ENCODE results near the gene HPSE2.

The HPSE2 gene

DNA sequence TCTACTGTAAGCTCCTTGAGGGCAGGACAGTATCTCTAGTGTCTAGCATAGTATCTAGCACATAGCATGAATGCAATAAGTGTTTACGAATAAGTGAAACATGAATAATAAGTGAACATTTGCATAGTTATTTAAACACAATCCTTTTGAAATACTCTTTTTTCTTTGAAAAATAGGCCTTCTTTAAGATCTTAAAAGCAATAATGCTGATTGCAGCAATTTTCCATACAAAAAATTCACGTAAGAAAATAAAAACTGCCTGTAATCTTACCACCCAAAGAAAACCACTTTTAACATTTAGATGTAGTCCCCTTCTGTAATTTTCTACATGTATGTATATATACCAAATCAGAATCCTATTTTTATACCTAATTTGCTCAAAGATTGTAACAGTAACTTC lies 626.4 kb downstream of the HPSE2 start:
- Mint-ChIP-seq H3K4me1 (no peaks in the 10 kb centered on the region), H3K4me3 (no peak overlapping the region), H3K36me3 (no peaks in the 10 kb centered on the region), H3K27ac (no peak overlapping the region), H3K9me3 (no peaks in the 10 kb centered on the region), H3K27me3 (peaks cover 42% of the 10 kb centered on the region)
- no peak for ATAC-seq

DNA sequence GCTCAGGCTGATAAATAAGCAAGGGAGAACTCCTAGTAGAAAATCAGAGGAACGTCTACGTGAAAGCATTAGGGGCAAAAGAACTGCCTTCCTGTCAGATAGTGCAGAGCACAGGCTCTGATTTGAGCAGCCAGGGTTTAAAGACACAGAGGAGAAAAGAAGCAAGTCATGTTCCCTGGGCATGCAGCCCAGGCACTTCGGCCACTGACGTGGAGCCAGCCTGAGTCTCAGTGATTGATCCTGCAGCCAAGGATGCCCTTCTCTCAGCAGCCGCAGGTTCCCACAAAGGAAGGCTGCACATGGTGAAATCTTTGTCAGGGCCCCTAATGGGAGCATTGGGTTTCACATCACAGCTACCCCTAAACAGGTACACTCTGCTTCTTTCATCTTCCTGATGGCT lies 627.2 kb downstream of the HPSE2 start:
- no peak overlapping the region for H3K4me3 Mint-ChIP-seq
- no peaks in the 10 kb centered on the region for H3K36me3 Mint-ChIP-seq
- H3K9me3 Mint-ChIP-seq = no peaks in the 10 kb centered on the region
- peaks cover 39% of the 10 kb centered on the region for H3K27me3 Mint-ChIP-seq
- ATAC-seq = no peak
- no peaks in the 10 kb centered on the region for H3K4me1 Mint-ChIP-seq
- no peak overlapping the region for H3K27ac Mint-ChIP-seq

- Mint-ChIP-seq H3K9me3 (peaks cover 4% of the 10 kb centered on the region), H3K4me1 (no peaks in the 10 kb centered on the region), H3K36me3 (peaks cover 6% of the 10 kb centered on the region), H3K4me3 (no peak overlapping the region), H3K27me3 (peaks cover 40% of the 10 kb centered on the region), H3K27ac (no peak overlapping the region)
- no peak for ATAC-seq
These were observed 633.4 kb downstream of the HPSE2 start for GRCh38 chr10:98602224-98602623.

DNA sequence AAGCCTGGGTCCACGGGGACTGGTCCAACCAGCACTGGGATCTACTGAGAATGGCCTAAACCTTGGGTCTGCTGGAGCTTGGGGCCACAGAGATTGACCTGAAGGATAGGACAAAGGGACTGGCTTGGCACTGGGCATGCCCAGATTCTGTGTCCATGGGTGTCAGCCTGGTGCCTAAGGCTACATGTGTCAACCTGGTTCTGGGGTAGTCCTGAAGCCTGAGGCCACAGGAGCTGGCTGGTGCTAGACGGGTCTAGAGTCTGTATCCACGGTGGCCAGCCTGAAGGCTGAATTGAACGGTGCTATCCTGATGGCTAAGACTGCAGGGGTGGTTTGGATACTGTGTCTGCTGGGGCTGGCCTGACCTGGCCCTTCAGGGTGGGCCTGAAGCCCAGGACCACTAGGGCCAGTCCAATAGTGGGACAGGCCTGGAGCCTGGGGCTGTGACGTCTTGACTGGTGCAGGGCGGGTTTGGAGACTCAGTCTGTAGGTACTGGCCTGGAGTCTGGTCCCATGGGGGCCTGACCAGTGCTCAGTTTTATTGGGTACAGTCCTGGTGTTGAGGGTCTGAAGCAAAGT lies 636.5 kb downstream of the HPSE2 start:
- H3K4me3 Mint-ChIP-seq = no peak overlapping the region

GRCh38 chr10:98596404-98596803 lies 639.2 kb downstream of the HPSE2 start:
- H3K36me3 Mint-ChIP-seq = peaks cover 6% of the 10 kb centered on the region
- H3K27me3 Mint-ChIP-seq = peaks cover 24% of the 10 kb centered on the region
- peaks cover 13% of the 10 kb centered on the region for H3K9me3 Mint-ChIP-seq
- H3K4me1 Mint-ChIP-seq = no peaks in the 10 kb centered on the region
- H3K4me3 Mint-ChIP-seq = no peak overlapping the region
- ATAC-seq = no peak
- H3K27ac Mint-ChIP-seq = no peak overlapping the region

More for the DNA sequence above, 636.5 kb downstream of the HPSE2 start:
- Mint-ChIP-seq H3K36me3 (peaks cover 6% of the 10 kb centered on the region), H3K27ac (no peak overlapping the region), H3K27me3 (peaks cover 24% of the 10 kb centered on the region), H3K4me1 (no peaks in the 10 kb centered on the region), H3K9me3 (peaks cover 13% of the 10 kb centered on the region)
- no peak for ATAC-seq

DNA sequence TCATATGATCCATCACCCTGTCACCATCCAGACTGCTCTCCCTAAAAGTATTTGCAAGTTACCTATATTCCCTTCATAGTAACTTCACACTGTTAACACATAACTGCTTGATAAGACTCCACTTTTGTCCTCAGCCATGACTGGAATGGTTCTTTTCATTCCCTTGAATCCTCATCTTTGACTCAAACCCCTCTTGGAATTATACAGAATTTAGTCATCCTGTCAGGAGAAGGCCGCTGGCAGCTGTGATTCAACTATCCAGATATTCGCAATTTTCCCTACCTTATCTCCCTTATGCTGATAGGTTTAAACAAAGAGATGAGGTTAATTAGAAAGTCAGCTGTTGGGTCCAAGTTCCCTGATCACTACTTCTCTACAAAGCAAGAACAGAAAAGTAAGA lies 646.0 kb downstream of the HPSE2 start:
- no peaks in the 10 kb centered on the region for H3K36me3 Mint-ChIP-seq
- ATAC-seq = no peak
- no peaks in the 10 kb centered on the region for H3K4me1 Mint-ChIP-seq
- no peak overlapping the region for H3K27ac Mint-ChIP-seq
- H3K27me3 Mint-ChIP-seq = peaks cover 2% of the 10 kb centered on the region
- no peaks in the 10 kb centered on the region for H3K9me3 Mint-ChIP-seq
- no peak overlapping the region for H3K4me3 Mint-ChIP-seq

DNA sequence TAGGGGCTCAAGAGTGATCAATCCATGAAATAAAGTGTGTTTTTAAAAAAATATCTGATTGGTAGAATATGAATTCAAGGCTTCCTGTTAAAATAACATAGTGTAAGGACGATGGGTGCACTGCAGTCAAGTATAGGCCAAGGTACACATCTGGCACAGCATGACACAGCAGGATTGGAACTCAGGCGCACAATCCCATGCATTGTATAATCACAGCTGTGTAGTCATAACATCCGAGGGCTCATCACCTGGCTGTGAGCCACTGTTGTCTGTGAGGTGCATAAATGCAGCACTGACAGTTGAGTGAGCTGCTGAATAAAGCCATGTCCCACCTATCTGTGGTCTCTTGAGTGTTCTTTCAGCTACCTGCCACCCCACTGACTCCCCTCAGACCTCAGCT lies 646.6 kb downstream of the HPSE2 start:
- Mint-ChIP-seq H3K27me3 (peaks cover 9% of the 10 kb centered on the region), H3K36me3 (no peaks in the 10 kb centered on the region), H3K4me3 (no peak overlapping the region), H3K27ac (no peak overlapping the region), H3K4me1 (no peaks in the 10 kb centered on the region), H3K9me3 (no peaks in the 10 kb centered on the region)
- peak; percentile 27 for ATAC-seq

GRCh38 chr10:98587156-98587837 lies 648.4 kb downstream of the HPSE2 start:
- no peak overlapping the region for H3K27ac Mint-ChIP-seq
- peaks cover 25% of the 10 kb centered on the region for H3K27me3 Mint-ChIP-seq

DNA sequence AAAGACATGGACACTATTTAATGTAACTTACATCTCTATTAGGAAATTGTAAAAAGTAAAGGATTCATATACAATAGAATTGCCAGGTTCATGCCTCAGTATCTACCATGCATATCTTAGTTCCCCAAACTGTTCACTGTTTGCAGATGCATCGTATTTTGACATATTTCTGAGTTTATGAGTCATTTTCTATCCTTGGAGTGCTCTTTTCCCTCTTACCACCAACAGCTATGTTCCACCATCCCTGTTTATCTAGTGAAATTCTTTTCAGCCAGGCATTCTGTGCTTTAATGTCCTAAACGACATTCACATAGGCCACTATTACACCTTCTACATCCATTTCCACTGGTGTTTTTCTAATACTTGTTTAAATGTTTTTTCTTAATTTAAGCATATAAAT lies 649.6 kb downstream of the HPSE2 start:
- H3K4me3 Mint-ChIP-seq = no peak overlapping the region
- H3K27ac Mint-ChIP-seq = no peak overlapping the region
- H3K27me3 Mint-ChIP-seq = peaks cover 25% of the 10 kb centered on the region
- H3K36me3 Mint-ChIP-seq = no peaks in the 10 kb centered on the region
- no peaks in the 10 kb centered on the region for H3K4me1 Mint-ChIP-seq
- no peak for ATAC-seq
- no peaks in the 10 kb centered on the region for H3K9me3 Mint-ChIP-seq

More at GRCh38 chr10:98587156-98587837, 648.4 kb downstream of the HPSE2 start:
- H3K4me3 Mint-ChIP-seq = no peak overlapping the region
- ATAC-seq = no peak
- no peaks in the 10 kb centered on the region for H3K4me1 Mint-ChIP-seq
- no peaks in the 10 kb centered on the region for H3K9me3 Mint-ChIP-seq
- no peaks in the 10 kb centered on the region for H3K36me3 Mint-ChIP-seq

DNA sequence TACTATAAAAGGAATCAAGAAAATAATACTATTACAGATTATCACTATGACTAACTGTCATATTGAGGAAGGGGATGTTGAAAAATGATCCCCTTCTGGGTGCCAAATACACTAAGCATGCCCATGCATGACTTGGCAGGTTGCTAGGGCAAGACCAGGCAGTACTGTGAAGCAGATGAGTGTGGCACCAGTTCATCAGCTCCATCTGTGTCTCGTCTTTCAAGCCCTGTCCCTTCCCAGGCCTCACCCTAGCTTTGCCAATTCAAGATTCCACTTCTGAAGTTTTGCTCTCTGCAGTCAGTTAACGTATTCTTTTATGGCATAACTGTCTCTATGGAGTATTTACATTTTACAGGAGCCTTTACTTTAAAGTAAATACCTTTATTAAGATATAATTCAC lies 653.3 kb downstream of the HPSE2 start:
- H3K27me3 Mint-ChIP-seq = peaks cover 42% of the 10 kb centered on the region
- ATAC-seq = no peak
- H3K9me3 Mint-ChIP-seq = no peaks in the 10 kb centered on the region
- no peaks in the 10 kb centered on the region for H3K4me1 Mint-ChIP-seq
- H3K4me3 Mint-ChIP-seq = no peak overlapping the region
- no peaks in the 10 kb centered on the region for H3K36me3 Mint-ChIP-seq
- H3K27ac Mint-ChIP-seq = no peak overlapping the region

GRCh38 chr10:98577578-98577977 lies 658.1 kb downstream of the HPSE2 start:
- H3K36me3 Mint-ChIP-seq = no peaks in the 10 kb centered on the region
- no peaks in the 10 kb centered on the region for H3K4me1 Mint-ChIP-seq
- no peak for ATAC-seq
- H3K27ac Mint-ChIP-seq = no peak overlapping the region
- peaks cover 45% of the 10 kb centered on the region for H3K27me3 Mint-ChIP-seq
- no peak overlapping the region for H3K4me3 Mint-ChIP-seq
- H3K9me3 Mint-ChIP-seq = no peaks in the 10 kb centered on the region

GRCh38 chr10:98577168-98577567 lies 658.5 kb downstream of the HPSE2 start:
- peaks cover 47% of the 10 kb centered on the region for H3K27me3 Mint-ChIP-seq
- H3K9me3 Mint-ChIP-seq = no peaks in the 10 kb centered on the region
- no peaks in the 10 kb centered on the region for H3K36me3 Mint-ChIP-seq
- H3K27ac Mint-ChIP-seq = no peak overlapping the region
- no peaks in the 10 kb centered on the region for H3K4me1 Mint-ChIP-seq
- H3K4me3 Mint-ChIP-seq = no peak overlapping the region
- ATAC-seq = no peak

DNA sequence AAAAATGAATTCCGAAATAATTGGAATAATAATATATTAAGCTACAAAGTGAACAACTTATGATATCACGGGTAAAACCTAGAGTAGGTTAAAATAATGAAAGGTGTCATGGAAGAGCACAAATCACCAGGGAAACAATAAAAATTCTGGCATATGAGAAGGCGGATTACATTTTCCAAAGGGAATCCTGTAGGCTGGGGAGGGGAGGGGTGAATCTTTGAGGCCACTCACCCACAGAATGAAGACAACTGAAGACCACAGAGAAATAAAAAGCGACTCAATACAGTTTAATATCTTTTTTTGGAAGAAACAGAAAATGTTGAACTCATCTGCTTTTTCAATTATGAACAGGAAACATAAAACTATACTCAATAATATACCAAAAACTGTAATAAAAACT lies 659.6 kb downstream of the HPSE2 start:
- Mint-ChIP-seq H3K4me3 (no peak overlapping the region), H3K27ac (no peak overlapping the region), H3K9me3 (no peaks in the 10 kb centered on the region), H3K4me1 (no peaks in the 10 kb centered on the region), H3K27me3 (peaks cover 49% of the 10 kb centered on the region), H3K36me3 (no peaks in the 10 kb centered on the region)
- ATAC-seq = no peak

DNA sequence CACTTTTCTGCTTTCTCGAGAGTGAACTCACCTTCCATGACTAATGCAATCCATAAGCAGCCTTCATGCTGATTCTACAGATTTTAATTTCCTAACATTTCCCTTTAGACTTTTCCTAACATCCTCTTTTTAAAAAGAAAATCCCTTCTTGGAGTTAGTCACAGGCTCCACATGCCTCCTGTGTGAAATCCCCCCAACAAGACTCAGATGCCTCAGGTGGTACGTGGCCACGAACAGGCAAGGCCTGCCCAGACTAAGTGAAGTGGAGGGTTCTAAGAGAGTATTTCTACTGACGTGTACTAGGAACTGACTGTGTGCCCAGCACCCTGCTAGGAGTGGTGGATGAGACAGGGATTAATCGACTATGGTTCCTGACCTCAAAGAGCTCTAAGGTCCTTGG lies 663.1 kb downstream of the HPSE2 start:
- no peak overlapping the region for H3K27ac Mint-ChIP-seq
- no peak overlapping the region for H3K4me3 Mint-ChIP-seq
- H3K27me3 Mint-ChIP-seq = peaks cover 32% of the 10 kb centered on the region
- H3K36me3 Mint-ChIP-seq = no peaks in the 10 kb centered on the region
- ATAC-seq = no peak
- no peaks in the 10 kb centered on the region for H3K9me3 Mint-ChIP-seq
- no peaks in the 10 kb centered on the region for H3K4me1 Mint-ChIP-seq

DNA sequence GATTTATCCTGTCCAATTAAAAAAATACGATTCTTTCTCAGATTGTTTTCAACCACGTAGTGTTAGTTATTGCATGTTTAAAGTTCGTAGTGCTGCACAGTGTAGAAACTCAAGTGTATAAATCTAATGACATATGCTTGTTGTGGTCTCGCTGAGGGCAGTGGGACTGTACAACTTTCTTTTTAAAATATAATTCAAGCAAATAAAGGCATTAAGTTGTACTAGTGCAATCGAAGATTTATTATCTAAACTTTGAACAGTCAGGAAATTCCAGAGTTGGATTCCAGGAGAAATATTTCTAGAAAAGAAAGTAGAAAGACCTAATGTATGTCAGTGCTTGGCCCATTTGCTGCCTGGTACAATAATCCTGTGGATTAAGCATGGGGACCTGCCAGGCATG lies 664.8 kb downstream of the HPSE2 start:
- Mint-ChIP-seq H3K27me3 (peaks cover 18% of the 10 kb centered on the region), H3K36me3 (no peaks in the 10 kb centered on the region), H3K4me3 (no peak overlapping the region), H3K4me1 (no peaks in the 10 kb centered on the region), H3K27ac (no peak overlapping the region), H3K9me3 (no peaks in the 10 kb centered on the region)
- ATAC-seq = no peak

DNA sequence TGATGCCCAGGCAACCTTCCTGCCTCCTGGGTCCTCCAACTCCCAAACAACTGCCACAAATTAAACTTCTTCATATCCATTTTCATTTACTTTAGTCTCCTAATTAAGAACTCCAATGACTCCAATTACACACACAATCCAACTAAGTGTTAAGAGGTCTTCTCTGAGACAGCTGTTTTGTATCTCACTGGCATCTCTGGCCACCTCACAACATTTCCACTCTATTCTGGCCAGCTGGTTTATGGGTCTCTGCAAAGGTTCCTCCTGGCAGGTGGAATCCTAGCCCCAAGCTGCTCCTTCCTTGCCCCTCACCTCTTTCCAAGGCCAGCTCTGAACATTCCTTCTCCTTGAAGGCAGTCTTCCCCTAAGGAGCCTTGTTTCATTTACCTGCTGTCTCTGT lies 665.8 kb downstream of the HPSE2 start:
- no peak for ATAC-seq
- Mint-ChIP-seq H3K27ac (no peak overlapping the region), H3K9me3 (no peaks in the 10 kb centered on the region), H3K4me1 (no peaks in the 10 kb centered on the region), H3K27me3 (peaks cover 18% of the 10 kb centered on the region), H3K4me3 (no peak overlapping the region), H3K36me3 (no peaks in the 10 kb centered on the region)
